RWPE1 (cell line): ENCODE results near the gene ALDH8A1.

ENCODE experiments used
- CTCF ChIA-PET: fragments of 350-600 bp; sonication (Branson Sonifier 250); formaldehyde crosslinking; extraction: SDS; loops from one replicate; lab custom pipeline; 2021; lab: Yijun Ruan, JAX
- POLR2A ChIA-PET: fragments of 400-600 bp; formaldehyde crosslinking; extraction: SDS; loops from one replicate; lab custom pipeline; 2020; ENCODE audit warnings: antibody characterized with exemption; ENCODE audit not compliant: low non-redundant PET; lab: Yijun Ruan, JAX
- DNase-seq: peaks from one replicate; pipeline ENCODE4 v3.0.0; 2012; ENCODE audit warnings: low spot score
- H3K27ac ChIP-seq: fragments of 450-650 bp; 2 replicates; pipeline ENCODE4 v1.5.1; 2017
- TF ChIP-seq, protein P1 (sequence below): fragments of 450-650 bp; conservative IDR thresholded peaks from 2 replicates; pipeline ENCODE4 v1.5.1; 2017; ENCODE audit warnings: low read depth, mild to moderate bottlenecking

ALDH8A1 gene

DNA sequence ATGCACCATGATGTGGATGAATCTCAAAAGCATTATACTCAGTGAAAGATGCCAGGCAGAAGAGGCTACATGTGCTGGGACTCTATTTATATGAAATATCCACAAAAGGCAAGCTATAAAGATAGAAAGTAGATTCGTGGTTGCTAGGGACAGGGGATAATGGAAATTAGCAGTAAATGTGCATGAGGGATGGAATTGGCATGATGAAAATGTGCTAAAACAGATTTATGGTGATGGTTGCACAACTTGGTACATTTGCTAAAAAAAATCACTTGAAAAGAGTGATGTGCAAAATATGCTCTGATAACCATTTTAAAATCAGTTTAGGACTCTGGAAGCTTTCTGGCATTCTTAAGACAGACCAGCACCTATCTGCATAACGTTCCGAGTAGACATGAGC is 61.6 kb downstream of the ALDH8A1 start:
- TF ChIP-seq, protein P1, sequence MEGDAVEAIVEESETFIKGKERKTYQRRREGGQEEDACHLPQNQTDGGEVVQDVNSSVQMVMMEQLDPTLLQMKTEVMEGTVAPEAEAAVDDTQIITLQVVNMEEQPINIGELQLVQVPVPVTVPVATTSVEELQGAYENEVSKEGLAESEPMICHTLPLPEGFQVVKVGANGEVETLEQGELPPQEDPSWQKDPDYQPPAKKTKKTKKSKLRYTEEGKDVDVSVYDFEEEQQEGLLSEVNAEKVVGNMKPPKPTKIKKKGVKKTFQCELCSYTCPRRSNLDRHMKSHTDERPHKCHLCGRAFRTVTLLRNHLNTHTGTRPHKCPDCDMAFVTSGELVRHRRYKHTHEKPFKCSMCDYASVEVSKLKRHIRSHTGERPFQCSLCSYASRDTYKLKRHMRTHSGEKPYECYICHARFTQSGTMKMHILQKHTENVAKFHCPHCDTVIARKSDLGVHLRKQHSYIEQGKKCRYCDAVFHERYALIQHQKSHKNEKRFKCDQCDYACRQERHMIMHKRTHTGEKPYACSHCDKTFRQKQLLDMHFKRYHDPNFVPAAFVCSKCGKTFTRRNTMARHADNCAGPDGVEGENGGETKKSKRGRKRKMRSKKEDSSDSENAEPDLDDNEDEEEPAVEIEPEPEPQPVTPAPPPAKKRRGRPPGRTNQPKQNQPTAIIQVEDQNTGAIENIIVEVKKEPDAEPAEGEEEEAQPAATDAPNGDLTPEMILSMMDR: no peak
- no peak overlapping the region for H3K27ac ChIP-seq
- ChIA-PET CTCF (interaction anchor here (1.5 kb wide), 1 partner anchor 52 kb away, joined by 3 read pairs; no protein-coding TSS in a partner anchor), POLR2A (no interaction called here)
- DNase-seq: no peak

GRCh38 chr6:134884752-134885151 is 65.1 kb downstream of the ALDH8A1 start:
- ChIA-PET CTCF (no interaction called here), POLR2A (no interaction called here)
- TF ChIP-seq, protein P1: no peak
- DNase-seq: no peak
- no peak overlapping the region for H3K27ac ChIP-seq

- CTCF ChIA-PET: interaction anchor here (0.7 to 2.0 kb wide), 8 partner anchors 26 to 760 kb away, joined by 3 to 23 read pairs (median 6); no protein-coding TSS in a partner anchor
- H3K27ac ChIP-seq: no peak overlapping the region
- no peak for DNase-seq
- POLR2A ChIA-PET: no interaction called here
- TF ChIP-seq, protein P1: no peak
Observed at GRCh38 chr6:134883314-134883713, 66.6 kb downstream of the ALDH8A1 start.

- no peak overlapping the region for H3K27ac ChIP-seq
- ChIA-PET POLR2A (no interaction called here), CTCF (interaction anchor here (0.5 to 2.0 kb wide), 22 partner anchors 9 to 865 kb away, joined by 3 to 23 read pairs (median 4); no protein-coding TSS in a partner anchor)
- TF ChIP-seq, protein P1: peak; percentile 94
- DNase-seq: peak; percentile 53
Observed at GRCh38 chr6:134882426-134883038, 67.4 kb downstream of the ALDH8A1 start.

- no peak for DNase-seq
- H3K27ac ChIP-seq: no peak overlapping the region
- TF ChIP-seq, protein P1: no peak
- ChIA-PET POLR2A (no interaction called here), CTCF (interaction anchor here (0.7 kb wide), 1 partner anchor 1137 kb away, joined by 4 read pairs; no protein-coding TSS in a partner anchor)
Observed at GRCh38 chr6:134880487-134881190, 69.3 kb downstream of the ALDH8A1 start.

DNA sequence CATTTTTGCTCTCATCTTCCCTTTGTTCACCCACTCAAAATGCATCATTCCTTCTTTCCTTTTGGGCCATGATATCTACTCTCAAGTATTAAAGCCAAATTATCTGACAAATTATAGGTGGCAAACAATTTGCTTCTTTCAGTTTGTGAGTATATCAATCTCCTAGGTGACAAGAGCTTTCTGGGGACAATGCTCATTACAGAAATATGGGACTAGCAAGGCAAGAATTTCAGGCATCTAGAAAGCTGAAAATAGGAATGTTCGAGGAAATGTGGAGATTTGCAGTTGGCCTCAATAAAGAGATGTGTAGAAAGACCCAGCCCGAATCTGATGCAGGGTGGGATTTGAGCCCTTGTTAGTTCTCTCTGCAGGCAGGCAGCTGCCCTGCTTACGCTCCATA is 71.8 kb downstream of the ALDH8A1 start:
- ChIA-PET POLR2A (no interaction called here), CTCF (no interaction called here)
- TF ChIP-seq, protein P1: no peak
- DNase-seq: no peak
- H3K27ac ChIP-seq: no peak overlapping the region
